Cardiac fibroblast (primary cell): ENCODE results near the gene XPO6.

ENCODE experiments used
- DNase-seq, 2 donors: peaks; one replicate each; pipeline versions ENCODE4 v3.0.0 to v3.0.0-alpha.2; 2010; ENCODE audit warnings: low read depth in 2 of 2
- H3K4me3 ChIP-seq, 2 donors: replicated peaks in 1 of 2; 1 replicate in 1 of 2; 2 replicates in 1 of 2; pipeline ENCODE4 v1.5.1; 2011; ENCODE audit warnings: low read depth in 2 of 2, low read length in 2 of 2, mild to moderate bottlenecking in 2 of 2, moderate library complexity in 1 of 2
- CTCF ChIP-seq: IDR thresholded peaks from one replicate; pipeline ENCODE4 v1.5.1; 2011; ENCODE audit warnings: low read depth, mild to moderate bottlenecking, low read length, inconsistent platforms

The XPO6 gene

GRCh38 chr16:28219282-28219681 lies 7.5 kb upstream of the XPO6 start:
- H3K4me3 ChIP-seq: no peak overlapping the region
- DNase-seq: no peak
- no peak for TF ChIP-seq CTCF

GRCh38 chr16:28218109-28218508 lies 6.3 kb upstream of the XPO6 start:
- TF ChIP-seq CTCF: peak; percentile 73
- no peak overlapping the region for H3K4me3 ChIP-seq
- DNase-seq: peak; percentile 73 to 74

DNA sequence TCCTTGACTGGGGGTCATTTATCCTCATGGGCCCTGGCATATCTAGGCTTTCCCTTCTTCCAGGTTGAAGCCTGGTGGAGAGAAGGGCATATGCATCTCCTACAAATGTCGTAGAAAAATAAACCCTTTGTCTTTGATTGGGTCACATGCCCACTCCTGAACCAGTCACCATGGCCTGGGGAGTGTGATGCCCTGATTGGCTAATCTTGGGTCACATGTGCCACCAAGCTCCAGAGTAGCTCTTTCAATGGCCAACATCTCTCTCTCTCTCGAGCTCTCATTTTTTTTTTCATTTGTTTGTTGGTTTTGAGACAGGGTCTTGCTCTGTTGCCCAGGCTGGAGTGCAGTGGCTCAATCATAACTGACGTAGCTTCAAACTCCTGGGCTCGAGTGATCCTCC lies 5.6 kb upstream of the XPO6 start:
- H3K4me3 ChIP-seq: no peak overlapping the region
- peak in 1 of 2 donors; percentile 15 for DNase-seq
- no peak for TF ChIP-seq CTCF

DNA sequence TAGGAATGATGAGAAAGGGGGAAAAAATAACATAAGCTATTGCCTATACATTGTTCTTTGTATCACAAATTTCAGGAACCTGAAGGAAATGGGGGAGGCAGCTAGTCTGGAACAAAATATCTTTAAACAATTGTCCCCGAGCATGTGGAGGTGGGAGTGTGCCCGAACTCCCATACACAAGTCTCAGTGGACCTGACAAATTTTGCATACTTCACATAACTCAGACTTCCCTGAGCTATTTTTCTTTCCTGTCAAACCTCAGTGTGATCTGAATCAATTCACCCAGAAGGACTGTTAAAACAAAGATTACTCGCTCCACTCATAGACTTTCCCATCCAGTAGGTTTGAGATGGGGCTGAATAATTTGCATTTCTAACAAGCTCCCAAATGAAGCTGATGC lies 1.6 kb upstream of the XPO6 start:
- TF ChIP-seq CTCF: no peak
- DNase-seq: peak in 1 of 2 donors; percentile 18

GRCh38 chr16:28212532-28212873 lies 738 bp upstream of the XPO6 start:
- DNase-seq: peak; percentile 29 to 33
- H3K4me3 ChIP-seq: peak overlapping the region; percentile 56 to 84
- no peak for TF ChIP-seq CTCF

More for the DNA sequence above, 1.6 kb upstream of the XPO6 start:
- no peak overlapping the region for H3K4me3 ChIP-seq

DNA sequence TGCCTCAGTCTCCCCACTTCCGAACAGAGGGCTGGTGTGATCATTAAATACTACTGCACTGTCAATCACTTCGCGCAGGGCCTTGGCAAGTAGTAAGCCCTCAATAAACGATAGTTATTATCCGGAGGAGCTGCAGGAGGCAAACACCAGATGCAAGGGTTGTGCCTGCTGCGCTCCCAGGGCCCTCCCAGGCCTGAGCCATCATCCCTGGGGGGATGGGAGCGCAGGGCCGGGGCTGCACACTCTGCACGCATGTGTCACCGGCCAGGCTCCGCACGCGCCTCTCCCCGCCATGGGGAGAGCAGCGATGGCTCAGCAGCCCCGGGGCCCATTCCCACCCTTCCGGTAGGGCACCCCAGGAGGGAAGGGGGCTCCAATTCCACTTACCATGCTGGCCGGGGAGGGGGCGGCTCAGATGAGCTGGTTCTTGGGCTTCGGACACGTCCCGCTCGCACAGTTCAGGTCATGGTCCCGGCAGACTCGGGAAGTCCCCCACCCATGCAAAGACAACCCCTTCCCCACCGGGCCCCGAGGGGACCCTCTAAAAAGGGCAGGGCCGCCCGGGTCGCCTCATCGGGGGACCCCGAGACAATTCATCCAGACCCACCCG lies 681 bp downstream of the XPO6 start:
- H3K4me3 ChIP-seq: peak overlapping the region; percentile 84 to 87
- no peak for TF ChIP-seq CTCF
- DNase-seq: peak; percentile 64 to 80

DNA sequence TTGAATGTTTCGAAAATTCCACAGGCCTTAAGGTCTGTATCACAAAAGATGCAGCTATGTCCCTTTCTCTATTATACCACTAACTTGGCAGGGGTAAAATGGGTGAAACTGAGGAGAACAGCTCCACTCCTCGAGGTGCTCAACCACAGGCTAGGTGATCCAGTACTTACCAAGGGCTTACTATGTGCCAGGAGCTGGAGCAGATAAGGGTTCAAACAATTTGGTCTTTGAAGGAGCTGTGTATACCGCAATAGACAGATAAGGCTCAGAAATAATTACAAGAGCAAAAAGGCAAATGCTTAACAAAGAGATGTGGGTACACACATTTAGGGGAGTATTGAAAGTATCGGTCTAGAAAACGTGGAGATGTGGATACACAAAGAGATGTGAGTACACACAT lies 1.5 kb downstream of the XPO6 start:
- H3K4me3 ChIP-seq: peak overlapping the region; percentile 84 to 87
- no peak for DNase-seq
- TF ChIP-seq CTCF: no peak
